H1 (cell line): ENCODE measurements around the gene PNMA6E. TPM values are rescaled to one million over a fixed set of nuclear protein-coding genes. Genes with fewer than 3 reads are reported as not detected.
"Not testable (repeated sequence)": the region's sequence is repeated elsewhere in the genome, so short reads cannot be mapped to it uniquely, and the experiment has no call there.

Experiments used
- CTCF ChIA-PET: fragments of 300-600 bp; sonication (Branson Sonifier 250); formaldehyde crosslinking; loops from one replicate; lab custom pipeline; 2021; ENCODE audit not compliant: partially characterized antibody; lab: Charles Lee
- POLR2A ChIA-PET: fragments of 300-600 bp; sonication (Branson Sonifier 250); formaldehyde crosslinking; loops from one replicate; lab custom pipeline; 2021; ENCODE audit warnings: inconsistent platforms; ENCODE audit not compliant: partially characterized antibody; lab: Charles Lee
- DNase-seq, 2 experiments: peaks; one replicate each; pipeline versions ENCODE4 v3.0.0 to v3.0.0-alpha.2; 2010 to 2022; ENCODE audit warnings: low spot score in 2 of 2, low read depth in 1 of 2, mixed read lengths in 1 of 2
- FAIRE-seq: peaks from 2 replicates; lab custom pipeline; 2011; peaks lifted over from hg19 to GRCh38; lab: Jason Lieb, UNC
- H2AFZ ChIP-seq: 2 replicates; pipeline ENCODE4 v1.8.1; 2012; ENCODE audit warnings: low read length, inconsistent platforms
- H2AK5ac ChIP-seq: 2 replicates; pipeline ENCODE4 v1.6.1; 2013; ENCODE audit warnings: low read depth, low read length
- H2BK120ac ChIP-seq: replicated peaks from 2 replicates; pipeline ENCODE3; 2013; ENCODE audit warnings: low read depth, low read length, inconsistent platforms
- H2BK12ac ChIP-seq: 2 replicates; pipeline ENCODE4 v1.6.1; 2013; ENCODE audit warnings: low read depth, low read length
- H2BK15ac ChIP-seq: 2 replicates; pipeline ENCODE4 v1.6.1; 2013; ENCODE audit warnings: low read length
- H2BK20ac ChIP-seq: 2 replicates; pipeline ENCODE4 v1.6.1; 2013; ENCODE audit warnings: low read length
- H2BK5ac ChIP-seq: 2 replicates; pipeline ENCODE4 v1.6.1; 2013; ENCODE audit warnings: low read depth, low read length
- H3K14ac ChIP-seq: 2 replicates; pipeline ENCODE4 v1.6.1; 2013; ENCODE audit warnings: inconsistent platforms; ENCODE audit not compliant: insufficient read length
- H3K18ac ChIP-seq: 2 replicates; pipeline ENCODE4 v1.6.1; 2013; ENCODE audit warnings: low read length; ENCODE audit errors: extremely low read depth
- H3K23ac ChIP-seq: 2 replicates; pipeline ENCODE4 v1.6.1; 2013; ENCODE audit warnings: inconsistent platforms; ENCODE audit not compliant: insufficient read length
- H3K23me2 ChIP-seq: 2 replicates; pipeline ENCODE4 v1.6.1; 2013; ENCODE audit warnings: low read depth, low read length
- H3K27ac ChIP-seq: 2 replicates; pipeline ENCODE4 v1.6.1; 2011; ENCODE audit warnings: low read depth, low read length, inconsistent platforms
- H3K27me3 ChIP-seq, 4 experiments: replicated peaks in 1 of 4; 1 replicate in 1 of 4; 2 replicates in 3 of 4; pipeline versions ENCODE4 v1.6.1 to v1.8.1; 2011 to 2013; ENCODE audit warnings: low read length in 3 of 4, mild to moderate bottlenecking in 3 of 4, inconsistent platforms in 2 of 4, mixed read lengths in 2 of 4, moderate library complexity in 1 of 4; ENCODE audit not compliant: control insufficient read depth in 3 of 4, insufficient read depth in 3 of 4; ENCODE audit errors: extremely low read depth in 1 of 4
- H3K36me3 ChIP-seq, 4 experiments: 2 replicates each; pipeline versions ENCODE4 v1.6.1 to v1.8.1; 2011 to 2013; ENCODE audit warnings: mild to moderate bottlenecking in 4 of 4, low read length in 3 of 4, moderate library complexity in 2 of 4, control low read depth in 1 of 4, inconsistent platforms in 1 of 4; ENCODE audit not compliant: insufficient read depth in 4 of 4, control insufficient read depth in 2 of 4
- H3K4ac ChIP-seq: replicated peaks from 2 replicates; pipeline ENCODE3; 2013; ENCODE audit warnings: low read length, low read depth, mixed read lengths, inconsistent platforms; ENCODE audit not compliant: insufficient read length
- H3K4me1 ChIP-seq, 4 experiments: replicated peaks in 1 of 4; 1 replicate in 1 of 4; 2 replicates in 3 of 4; pipeline versions ENCODE4 v1.6.1 to v1.8.1; 2011 to 2013; ENCODE audit warnings: low read length in 3 of 4, inconsistent platforms in 2 of 4, mixed read lengths in 1 of 4; ENCODE audit not compliant: insufficient read depth in 4 of 4, control insufficient read depth in 3 of 4
- H3K4me2 ChIP-seq, 2 experiments: 2 replicates each; pipeline versions ENCODE4 v1.6.1 to v1.8.1; 2011 to 2013; ENCODE audit warnings: low read depth in 2 of 2, low read length in 2 of 2, control low read depth in 1 of 2, inconsistent platforms in 1 of 2, mild to moderate bottlenecking in 1 of 2; ENCODE audit not compliant: insufficient read depth in 1 of 2
- H3K4me3 ChIP-seq, 4 experiments: fragments of 200-600, 300-600 bp in 1 of 4; sonication (generic), shearing (Covaris generic), sonication (Bioruptor Twin) in 1 of 4; 2 replicates each; pipeline versions ENCODE4 v1.5.1 to v1.8.1; 2011 to 2016; ENCODE audit warnings: low read length in 4 of 4, low read depth in 3 of 4, control low read depth in 2 of 4, inconsistent platforms in 2 of 4, mild to moderate bottlenecking in 2 of 4, mixed read lengths in 1 of 4, moderate library complexity in 1 of 4; ENCODE audit not compliant: insufficient read depth in 2 of 4; ENCODE audit errors: extremely low read depth in 1 of 4
- H3K56ac ChIP-seq: replicated peaks from 2 replicates; pipeline ENCODE3; 2013; ENCODE audit warnings: low read depth, mild to moderate bottlenecking, mixed read lengths, low read length, inconsistent platforms; ENCODE audit not compliant: insufficient read length
- H3K79me1 ChIP-seq: 2 replicates; pipeline ENCODE4 v1.6.1; 2013; ENCODE audit warnings: low read depth, low read length, control low read depth
- H3K79me2 ChIP-seq, 2 experiments: 2 replicates each; pipeline versions ENCODE4 v1.6.1 to v1.8.1; 2012 to 2013; ENCODE audit warnings: low read length in 2 of 2, mild to moderate bottlenecking in 2 of 2, inconsistent platforms in 1 of 2; ENCODE audit not compliant: insufficient read depth in 2 of 2, control insufficient read depth in 1 of 2
- H3K9ac ChIP-seq, 4 experiments: replicated peaks in 1 of 4; 1 replicate in 1 of 4; 2 replicates in 3 of 4; pipeline versions ENCODE4 v1.6.1 to v1.8.1; 2011 to 2013; ENCODE audit warnings: low read depth in 3 of 4, low read length in 3 of 4, control low read depth in 2 of 4, mild to moderate bottlenecking in 2 of 4, moderate library complexity in 2 of 4, inconsistent platforms in 1 of 4; ENCODE audit errors: extremely low read depth in 1 of 4
- H3K9me3 ChIP-seq, 2 experiments: 2 replicates each; pipeline versions ENCODE4 v1.6.1 to v1.8.1; 2012 to 2013; ENCODE audit warnings: mild to moderate bottlenecking in 2 of 2, moderate library complexity in 2 of 2, control low read depth in 1 of 2, inconsistent platforms in 1 of 2, low read depth in 1 of 2, low read length in 1 of 2, mixed read lengths in 1 of 2; ENCODE audit not compliant: insufficient read depth in 2 of 2
- H4K20me1 ChIP-seq, 2 experiments: replicated peaks in 1 of 2; 2 replicates each; pipeline versions ENCODE3 to v1.8.1; 2011 to 2013; ENCODE audit warnings: inconsistent platforms in 2 of 2, low read length in 2 of 2, mild to moderate bottlenecking in 1 of 2; ENCODE audit not compliant: insufficient read depth in 2 of 2, control insufficient read depth in 1 of 2
- H4K5ac ChIP-seq: 2 replicates; pipeline ENCODE4 v1.6.1; 2013; ENCODE audit warnings: low read length, low read depth, mixed read lengths, inconsistent platforms; ENCODE audit not compliant: insufficient read length
- H4K8ac ChIP-seq: 2 replicates; pipeline ENCODE4 v1.8.0; 2013; ENCODE audit warnings: mild to moderate bottlenecking, moderate library complexity, low read length, inconsistent platforms; ENCODE audit not compliant: insufficient read depth; ENCODE audit errors: extremely low read depth
- H4K91ac ChIP-seq: replicated peaks from 2 replicates; pipeline ENCODE3; 2013; ENCODE audit warnings: low read length, mixed read lengths, inconsistent platforms; ENCODE audit not compliant: insufficient read length
- CHD2 ChIP-seq: IDR thresholded peaks from 2 replicates; pipeline ENCODE4 v1.6.1; 2012; ENCODE audit warnings: low read length, improper control_type of control experiment
- RAD21 ChIP-seq, 2 experiments: IDR thresholded peaks in 1 of 2; conservative IDR thresholded peaks in 1 of 2; 2 replicates each; pipeline ENCODE4 v1.6.1; 2011; ENCODE audit warnings: low read depth in 2 of 2, low read length in 2 of 2, improper control_type of control experiment in 1 of 2, inconsistent platforms in 1 of 2, mild to moderate bottlenecking in 1 of 2, moderate library complexity in 1 of 2
- WGBS, 2 experiments: shearing (Covaris generic) in 1 of 2; methylation state at CpG; one replicate each; pipeline versions ENCODE4 v1.1.6 to v1.1.7; 2013 to 2015; ENCODE audit warnings: low lambda C conversion rate in 2 of 2, mixed read lengths in 2 of 2, inconsistent platforms in 1 of 2, low coverage in 1 of 2, missing lambda C conversion rate in 1 of 2; ENCODE audit not compliant: insufficient replicate concordance in 2 of 2, insufficient coverage in 1 of 2, insufficient read length in 1 of 2; ENCODE audit errors: extremely low coverage in 1 of 2, missing lambda C conversion rate in 1 of 2; 5-methylcytosine and 5-hydroxymethylcytosine counted together
- polyA plus RNA-seq, 7 experiments: library from polyadenylated mRNA; depleted of rRNA in 3 of 7; stranded (reverse) in 5 of 7; unstranded in 2 of 7; fragments of >200 nt in 5 of 7; fragments of 200-250 nt in 2 of 7; gene quantifications; 1 replicate in 5 of 7; 2 replicates in 1 of 7; 4 replicates in 1 of 7; pipeline versions ENCODE4 v1.2.1 to v1.2.3, GENCODE V29; 2011 to 2013; ENCODE audit warnings: missing spikeins in 2 of 7, mixed read lengths in 2 of 7
- total RNA-seq: library from RNA; stranded (reverse); fragmentation: NEBNext Ultra II Directional; extraction: Animal tissue kit (Norgen Biotek cat#: 25700); gene quantifications from 2 replicates; pipeline ENCODE4 v1.2.1, GENCODE V29; 2021

PNMA6E gene
- total and polyA plus RNA-seq, 2 of the 8 experiments (the other 6 are each of a cell fraction or from before 2014, with no cell fraction given): not detected

GRCh38 chrX:153392642-153393321 is 8.4 kb downstream of the PNMA6E start (continued):
- TF ChIP-seq CHD2: no peak
- TF ChIP-seq RAD21 (IDR thresholded peaks at IDR 0.05 in 1 of 2, conservative IDR thresholded peaks at IDR 0.05 in 1 of 2; ENCODE audit: low read depth in 2 of 2, low read length in 2 of 2): no peak

GRCh38 chrX:153389460-153389768 is 11.7 kb downstream of the PNMA6E start:
- H4K8ac ChIP-seq, DNase-seq, H3K36me3 ChIP-seq, H3K27me3 ChIP-seq, H3K4me1 ChIP-seq, H3K23ac ChIP-seq, H2BK15ac ChIP-seq, H3K56ac ChIP-seq, H2BK5ac ChIP-seq, H3K4me2 ChIP-seq, H4K91ac ChIP-seq, H2BK12ac ChIP-seq, H4K5ac ChIP-seq, H3K79me1 ChIP-seq, H2BK20ac ChIP-seq, POLR2A ChIA-PET, H3K4me3 ChIP-seq, H3K9ac ChIP-seq, H2BK120ac ChIP-seq, H3K4ac ChIP-seq, H2AK5ac ChIP-seq, H4K20me1 ChIP-seq, H3K14ac ChIP-seq, H2AFZ ChIP-seq, H3K27ac ChIP-seq, H3K18ac ChIP-seq, FAIRE-seq, H3K79me2 ChIP-seq: not testable (repeated sequence)
- CTCF ChIA-PET: interaction anchor here (1.0 kb wide), 1 partner anchor 10 kb away, joined by 5 read pairs; no protein-coding TSS in a partner anchor
- 80% methylated on average over 1 of the region's 6 CpGs; no CpG with 5 or more reads in 1 of the 2 experiments for WGBS, 2 experiments
- Histone ChIP-seq H3K23me2 (peaks cover 29% of the 10 kb centered on the region; the same call in 1 of the 2 replicates), H3K9me3 (peaks cover 0 to 15% of the 10 kb centered on the region in 2 experiments; a peak in 1 of 4 replicates)
